Stimulated activated CD4-positive, alpha-beta T cell treated with anti-CD3 and anti-CD28 coated beads, Interleukin-1b, Interleukin-23, amount 100 ng/mL, for 1 hour (primary cell): ENCODE data around the gene FAS.

ENCODE experiments used
- DNase-seq, 2 donors: peaks; one replicate each; pipeline ENCODE4 v3.0.0-alpha.2; 2020; ENCODE audit warnings: low read depth in 2 of 2

The FAS gene

DNA sequence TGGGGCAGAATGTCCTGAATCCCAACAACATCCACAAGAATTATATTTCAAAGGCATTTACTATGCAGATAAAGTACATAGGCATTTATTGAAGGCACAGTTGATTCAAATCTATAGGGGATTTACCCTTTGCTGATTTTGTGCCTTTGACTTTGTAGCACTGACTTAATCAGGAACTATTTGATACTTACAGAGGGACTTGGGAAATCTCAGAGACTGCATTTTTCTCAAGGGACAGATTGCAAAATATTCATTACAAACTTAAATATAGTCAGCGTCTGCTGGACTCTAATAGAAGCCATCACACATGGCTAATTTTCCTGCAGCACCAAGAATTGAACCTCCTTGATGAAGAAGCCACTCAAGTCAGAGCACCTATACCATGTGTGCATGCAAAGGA, 44.9 kb downstream of the FAS start:
- no peak for DNase-seq

DNA sequence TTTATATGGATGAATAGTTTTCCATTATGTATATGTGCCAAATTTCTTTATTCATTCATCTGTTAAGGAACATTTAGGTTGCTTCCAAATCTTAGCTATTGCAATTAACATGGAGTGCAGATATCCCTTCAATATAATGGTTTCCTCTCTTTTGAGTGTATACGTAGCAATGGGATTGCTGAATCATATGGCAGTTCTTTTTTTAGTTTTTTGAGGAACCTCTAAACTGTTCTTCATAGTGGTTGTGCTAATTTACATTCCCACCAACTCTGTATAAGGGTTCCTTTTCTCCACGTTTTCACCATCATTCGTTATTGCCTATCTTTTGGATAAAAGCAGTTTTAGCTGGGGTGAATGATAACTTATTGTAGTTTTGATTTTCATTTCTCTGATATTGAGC, 46.5 kb downstream of the FAS start:
- no peak for DNase-seq

DNA sequence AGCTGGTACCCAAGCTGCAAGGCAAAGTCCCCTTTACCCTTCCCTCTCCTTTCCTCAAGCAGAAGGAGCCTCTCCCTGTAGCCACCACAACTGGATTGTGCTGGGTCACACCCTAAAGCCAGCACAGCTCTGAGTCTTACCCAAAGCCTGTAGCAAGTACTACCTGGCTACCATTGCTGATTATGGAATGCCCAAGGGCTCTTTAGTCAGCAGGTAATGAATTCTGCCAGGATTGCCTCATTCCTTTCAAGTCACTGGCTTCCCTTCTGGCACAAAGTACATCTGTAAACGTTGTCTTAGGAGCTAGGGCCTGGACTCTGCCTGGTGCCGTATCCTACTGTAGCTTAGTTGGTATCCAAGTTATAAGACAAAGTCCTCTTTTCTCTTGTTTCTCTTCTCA, 52.0 kb downstream of the FAS start:
- no peak for DNase-seq

DNA sequence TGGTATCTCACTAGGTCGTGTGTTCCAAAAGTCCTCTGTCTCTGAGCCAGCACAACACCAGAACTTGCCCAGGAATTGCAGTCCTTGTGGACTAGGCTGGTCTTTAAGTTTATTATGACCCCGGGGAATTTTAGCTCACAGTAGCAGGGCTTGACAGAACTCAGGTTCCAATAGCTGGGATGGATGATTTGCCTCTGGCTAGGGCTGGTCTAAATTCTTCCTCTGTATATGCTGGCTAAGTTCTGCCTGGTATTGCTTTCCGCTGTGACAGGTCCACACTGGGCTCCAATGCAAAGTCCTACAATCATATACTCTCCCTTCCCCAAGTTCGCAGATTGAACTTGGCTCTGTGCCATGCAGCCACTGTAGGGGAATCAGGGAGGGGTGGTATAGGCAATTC, 52.5 kb downstream of the FAS start:
- no peak for DNase-seq

DNA sequence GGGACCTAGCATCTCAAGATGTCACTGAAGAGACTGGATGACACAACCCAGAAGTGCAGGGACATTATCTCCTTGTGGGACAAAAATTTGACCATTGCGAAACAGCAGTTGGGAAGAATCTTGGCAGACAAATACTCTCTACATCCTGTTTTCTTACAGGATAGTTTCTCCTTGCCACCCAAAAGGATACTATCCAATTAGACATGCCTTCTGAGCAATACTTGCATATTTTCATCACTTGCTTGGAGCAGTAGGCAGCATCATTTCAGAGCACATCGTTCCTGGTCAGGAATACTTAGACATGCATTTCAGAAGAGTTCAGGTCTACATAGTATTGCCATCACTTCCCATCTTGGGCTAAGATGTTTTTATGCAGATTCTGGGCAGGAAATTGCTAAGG, 56.8 kb downstream of the FAS start:
- DNase-seq = no peak

DNA sequence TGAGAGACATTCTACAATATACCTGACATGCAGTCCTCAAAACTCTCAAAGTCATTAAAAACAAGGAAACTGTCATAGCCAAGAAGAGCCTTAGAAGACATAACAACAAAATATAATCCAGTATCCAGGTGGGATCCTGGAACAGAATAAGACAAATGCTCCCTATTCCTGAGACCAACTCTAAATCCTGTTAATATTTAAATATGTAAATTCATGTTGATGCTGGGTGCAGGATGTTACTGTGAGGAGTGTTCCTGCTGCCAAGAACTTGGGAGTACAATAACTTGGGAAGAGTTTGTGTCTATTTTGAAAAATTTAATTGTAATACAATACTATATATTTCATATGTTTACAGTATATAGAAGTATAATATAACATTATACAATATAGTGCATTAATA, 61.0 kb downstream of the FAS start:
- DNase-seq = no peak

DNA sequence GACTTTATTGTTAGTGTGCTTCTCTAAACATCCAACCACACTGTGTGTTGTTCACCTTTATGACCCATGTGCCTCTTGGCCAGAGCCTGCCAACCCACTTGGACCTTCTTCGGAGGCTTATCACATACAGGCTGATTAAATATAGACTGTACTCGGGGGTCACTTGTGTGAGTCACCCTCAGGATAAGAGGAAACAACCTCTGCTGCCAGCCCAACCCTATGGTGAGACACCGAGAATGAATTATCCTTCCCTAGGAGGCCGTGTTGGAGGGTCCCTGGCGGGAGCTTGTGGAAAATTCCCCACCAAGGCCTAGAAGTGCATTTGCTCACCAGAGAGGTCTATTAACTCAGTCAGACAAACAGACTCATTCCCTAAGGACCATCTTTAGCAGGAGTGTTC, 63.0 kb downstream of the FAS start:
- DNase-seq = no peak

DNA sequence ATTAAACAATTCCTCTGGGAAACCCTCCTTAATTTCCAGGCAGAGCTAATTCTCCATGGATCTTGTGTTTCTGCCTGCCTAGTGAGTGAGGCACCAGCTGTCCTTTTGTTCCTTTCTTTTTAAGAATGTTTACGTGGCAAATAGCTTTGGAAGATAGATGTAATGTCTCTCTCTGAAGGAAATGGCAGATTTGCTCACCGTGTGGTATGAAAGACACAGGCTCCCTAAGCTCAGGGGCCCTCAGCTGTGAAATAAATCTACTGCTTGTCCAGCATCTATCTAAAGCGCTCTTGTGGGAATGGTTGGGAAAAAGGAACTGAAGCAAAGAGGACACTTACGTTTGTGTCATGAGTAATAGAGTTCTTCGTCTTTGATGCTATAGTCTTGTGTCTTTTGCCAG, 64.6 kb downstream of the FAS start:
- no peak for DNase-seq

DNA sequence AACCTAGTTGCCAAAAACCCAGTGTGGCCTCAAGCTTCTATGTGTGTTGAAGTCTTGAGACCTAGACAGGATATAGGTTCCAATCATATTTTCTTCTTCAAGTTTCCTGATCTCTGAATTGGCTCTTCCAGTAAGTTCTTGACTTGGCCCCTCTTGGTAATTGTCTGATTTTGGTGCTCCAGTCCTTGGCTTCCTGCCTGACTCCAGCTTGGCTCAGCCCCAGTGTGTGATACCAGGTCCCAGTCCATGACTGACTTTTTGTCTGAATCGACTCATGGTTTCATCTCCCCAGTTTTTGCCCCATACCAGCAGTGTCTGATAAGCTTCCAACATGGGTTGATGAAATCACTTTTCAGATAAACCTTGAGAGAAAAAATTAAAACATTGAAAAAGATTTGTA, 72.3 kb downstream of the FAS start:
- no peak for DNase-seq

DNA sequence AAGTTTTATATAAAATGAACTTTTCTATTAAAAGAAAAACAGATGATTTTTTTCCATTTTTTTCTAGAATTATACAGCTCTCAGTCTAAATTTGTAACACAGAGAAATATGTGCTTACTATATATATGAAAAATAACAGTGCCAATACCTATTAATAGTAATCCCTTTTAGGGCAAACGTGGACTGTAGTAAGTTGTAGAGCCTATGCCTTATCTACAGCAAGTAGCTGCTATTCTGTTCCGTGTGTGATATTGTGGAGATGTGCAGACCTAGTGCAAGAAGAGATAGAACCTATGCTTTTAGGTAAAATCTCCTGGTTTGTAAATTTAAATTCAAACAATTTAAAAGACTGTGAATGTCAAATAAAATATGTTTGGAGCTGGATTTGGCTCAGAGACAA, 72.9 kb downstream of the FAS start:
- no peak for DNase-seq

DNA sequence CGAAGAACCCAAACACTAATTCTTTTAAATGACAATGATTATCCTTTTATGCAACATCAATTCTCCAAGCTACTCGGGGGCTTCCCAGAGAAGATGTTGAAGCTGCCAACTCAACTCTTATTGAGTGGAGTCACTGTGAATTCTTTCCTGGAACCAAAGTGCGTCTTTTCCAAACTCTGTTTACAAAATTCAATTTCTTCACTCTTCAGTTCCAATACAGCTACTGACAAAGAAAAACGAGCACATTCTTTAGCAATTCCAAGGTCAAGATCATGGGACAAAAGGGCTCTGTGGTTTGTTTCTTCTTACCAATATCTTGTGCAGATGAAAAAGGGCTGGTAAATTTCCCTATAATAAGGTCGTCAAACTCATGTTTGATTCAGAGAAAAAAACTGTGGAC, 74.2 kb downstream of the FAS start:
- DNase-seq = no peak
